WTC11 (cell line): ENCODE data around the gene OS9. TPM values are rescaled to one million over a fixed set of nuclear protein-coding genes. Genes with fewer than 3 reads are reported as not detected.

Experiments used
- ATAC-seq: fragments of 200-7000 bp; cut with Tn5 transposase; 2 replicates; pipeline ENCODE4 v1.10.0; 2021; ENCODE audit warnings: mild to moderate bottlenecking, moderate library complexity
- CTCF ChIA-PET: fragments of 300-600 bp; sonication (Branson Sonifier 250); formaldehyde crosslinking; loops from one replicate; lab custom pipeline; 2021; ENCODE audit warnings: antibody characterized with exemption; lab: Charles Lee
- POLR2A ChIA-PET: fragments of 350-600 bp; sonication (Branson Sonifier 250); formaldehyde crosslinking; loops from one replicate; lab custom pipeline; 2021; ENCODE audit warnings: antibody characterized with exemption; lab: Charles Lee
- DNase-seq: peaks from one replicate; pipeline ENCODE4 v3.0.0; 2021; ENCODE audit warnings: low spot score
- H3K27ac Mint-ChIP-seq: 2 replicates; pipeline ENCODE4 v1.8.0; 2021; ENCODE audit warnings: mixed read lengths
- H3K27me3 Mint-ChIP-seq: 2 replicates; pipeline ENCODE4 v1.8.0; 2021; ENCODE audit warnings: low read depth, mild to moderate bottlenecking, moderate library complexity, mixed read lengths
- H3K36me3 Mint-ChIP-seq: 2 replicates; pipeline ENCODE4 v1.8.0; 2021; ENCODE audit warnings: mixed read lengths
- H3K4me1 Mint-ChIP-seq: 2 replicates; pipeline ENCODE4 v1.8.0; 2022; ENCODE audit warnings: mixed read lengths
- H3K4me3 Mint-ChIP-seq: 2 replicates; pipeline ENCODE4 v1.8.0; 2021; ENCODE audit warnings: mild to moderate bottlenecking, moderate library complexity, mixed read lengths
- H3K9me3 Mint-ChIP-seq: 2 replicates; pipeline ENCODE4 v1.8.0; 2021; ENCODE audit warnings: mixed read lengths
- CREB1 ChIP-seq: sonication (generic); formaldehyde crosslinking; IDR thresholded peaks from 2 replicates; pipeline ENCODE4 v1.8.0; 2023; ENCODE audit warnings: mild to moderate bottlenecking, missing genetic modification reagents
- EMX1 ChIP-seq: fragments of 250-450 bp; sonication (Bioruptor Pico); IDR thresholded peaks from 2 replicates; pipeline ENCODE4 v1.8.0; 2021; ENCODE audit warnings: mild to moderate bottlenecking
- FOXK1 ChIP-seq: sonication (generic); formaldehyde crosslinking; IDR thresholded peaks from 2 replicates; pipeline ENCODE4 v1.8.0; 2022; ENCODE audit warnings: mild to moderate bottlenecking, moderate library complexity, missing genetic modification reagents
- RELA ChIP-seq: sonication (generic); formaldehyde crosslinking; IDR thresholded peaks from 2 replicates; pipeline ENCODE4 v1.8.1; 2022; ENCODE audit warnings: missing genetic modification reagents, mild to moderate bottlenecking, borderline replicate concordance
- SMAD4 ChIP-seq: sonication (generic); formaldehyde crosslinking; IDR thresholded peaks from 2 replicates; pipeline ENCODE4 v1.8.0; 2022; ENCODE audit warnings: mild to moderate bottlenecking, missing genetic modification reagents
- SP1 ChIP-seq: sonication (generic); formaldehyde crosslinking; conservative IDR thresholded peaks from 2 replicates; pipeline ENCODE4 v1.8.1; 2022; ENCODE audit warnings: missing genetic modification reagents
- TEAD1 ChIP-seq: sonication (generic); formaldehyde crosslinking; IDR thresholded peaks from 2 replicates; pipeline ENCODE4 v1.8.0; 2022; ENCODE audit warnings: mild to moderate bottlenecking, missing genetic modification reagents
- ZNF138 ChIP-seq: sonication (generic); formaldehyde crosslinking; conservative IDR thresholded peaks from 2 replicates; pipeline ENCODE4 v1.8.1; 2022; ENCODE audit warnings: mild to moderate bottlenecking, moderate library complexity, missing genetic modification reagents
- ZNF416 ChIP-seq: fragments of 250-450 bp; sonication (Bioruptor Pico); IDR thresholded peaks from 2 replicates; pipeline ENCODE4 v1.9.0; 2021; ENCODE audit warnings: mild to moderate bottlenecking, inconsistent platforms
- ZNF671 ChIP-seq: fragments of 250-450 bp; sonication (Bioruptor Pico); IDR thresholded peaks from 2 replicates; pipeline ENCODE4 v1.8.0; 2021; ENCODE audit warnings: mild to moderate bottlenecking
- total RNA-seq: library from RNA; stranded (reverse); gene quantifications from 3 replicates; pipeline ENCODE4 v1.2.3, GENCODE V29; 2021
- TF ChIP-seq, protein P1 (sequence below): sonication (generic); formaldehyde crosslinking; IDR thresholded peaks from 2 replicates; pipeline ENCODE4 v1.8.0; 2022; ENCODE audit warnings: missing genetic modification reagents
- TF ChIP-seq, protein P2 (sequence below): sonication (generic); formaldehyde crosslinking; IDR thresholded peaks from 2 replicates; pipeline ENCODE4 v1.8.1; 2023; ENCODE audit warnings: mild to moderate bottlenecking, missing genetic modification reagents, moderate library complexity
- TF ChIP-seq, protein P3 (sequence below): sonication (generic); formaldehyde crosslinking; IDR thresholded peaks from 2 replicates; pipeline ENCODE4 v1.8.1; 2022; ENCODE audit warnings: low read depth, mild to moderate bottlenecking, moderate library complexity, missing genetic modification reagents, borderline replicate concordance
- TF ChIP-seq, protein P4 (sequence below): sonication (generic); formaldehyde crosslinking; IDR thresholded peaks from 2 replicates; pipeline ENCODE4 v1.8.1; 2022; ENCODE audit warnings: missing genetic modification reagents, borderline replicate concordance
- TF ChIP-seq, protein P5 (sequence below): fragments of 250-450 bp; sonication (Bioruptor Pico); conservative IDR thresholded peaks from 2 replicates; pipeline ENCODE4 v1.9.0; 2021; ENCODE audit warnings: mild to moderate bottlenecking
- TF ChIP-seq, protein P6 (sequence below): sonication (generic); formaldehyde crosslinking; IDR thresholded peaks from 2 replicates; pipeline ENCODE4 v1.8.0; 2023; ENCODE audit warnings: mild to moderate bottlenecking, missing genetic modification reagents
- TF ChIP-seq, protein P7 (sequence below): sonication (generic); formaldehyde crosslinking; IDR thresholded peaks from 2 replicates; pipeline ENCODE4 v1.8.0; 2022; ENCODE audit warnings: mild to moderate bottlenecking, missing genetic modification reagents

The OS9 gene
- total RNA-seq, 1 experiment from 2014 or later, result 77.5 TPM

DNA sequence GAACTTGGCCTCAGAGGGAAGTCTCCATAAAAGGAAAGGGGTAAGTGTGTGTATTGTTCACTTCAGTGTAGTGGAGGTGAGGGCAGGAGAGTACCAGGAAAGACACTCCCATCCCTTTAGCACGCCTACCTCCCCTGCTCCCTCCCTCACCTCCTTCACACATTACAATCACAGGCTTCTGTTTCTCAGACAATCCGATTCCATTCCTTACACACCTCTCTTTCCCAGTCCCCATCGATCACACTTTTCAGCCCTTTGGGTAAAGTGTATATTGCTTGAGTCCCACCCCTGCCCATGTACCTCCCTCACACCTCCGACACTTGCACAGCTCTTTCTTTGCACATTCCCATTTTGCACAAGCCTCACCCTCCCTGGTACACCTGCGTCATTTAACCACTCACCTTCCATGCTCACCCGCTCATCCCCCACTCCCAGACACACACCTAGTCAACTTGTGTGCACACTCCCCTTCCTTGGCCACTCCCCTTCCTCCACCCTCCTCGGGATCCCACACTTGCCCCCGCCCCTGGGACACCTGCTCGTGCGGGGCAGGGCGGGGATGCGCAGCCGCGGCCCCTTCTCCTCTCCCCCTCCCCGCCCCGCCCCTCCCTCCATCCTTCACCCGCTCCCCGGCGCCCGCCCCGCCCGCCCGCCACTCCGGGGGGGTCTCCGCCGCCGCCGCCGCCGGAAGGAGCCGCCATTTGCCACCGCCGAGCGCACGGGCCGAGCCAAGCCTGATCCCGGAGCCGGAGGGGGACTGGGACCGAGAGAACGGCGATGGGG, 60.7 kb downstream of the OS9 start, which contains the start of gene MARCHF9 (continued):
- TF ChIP-seq, protein P1, sequence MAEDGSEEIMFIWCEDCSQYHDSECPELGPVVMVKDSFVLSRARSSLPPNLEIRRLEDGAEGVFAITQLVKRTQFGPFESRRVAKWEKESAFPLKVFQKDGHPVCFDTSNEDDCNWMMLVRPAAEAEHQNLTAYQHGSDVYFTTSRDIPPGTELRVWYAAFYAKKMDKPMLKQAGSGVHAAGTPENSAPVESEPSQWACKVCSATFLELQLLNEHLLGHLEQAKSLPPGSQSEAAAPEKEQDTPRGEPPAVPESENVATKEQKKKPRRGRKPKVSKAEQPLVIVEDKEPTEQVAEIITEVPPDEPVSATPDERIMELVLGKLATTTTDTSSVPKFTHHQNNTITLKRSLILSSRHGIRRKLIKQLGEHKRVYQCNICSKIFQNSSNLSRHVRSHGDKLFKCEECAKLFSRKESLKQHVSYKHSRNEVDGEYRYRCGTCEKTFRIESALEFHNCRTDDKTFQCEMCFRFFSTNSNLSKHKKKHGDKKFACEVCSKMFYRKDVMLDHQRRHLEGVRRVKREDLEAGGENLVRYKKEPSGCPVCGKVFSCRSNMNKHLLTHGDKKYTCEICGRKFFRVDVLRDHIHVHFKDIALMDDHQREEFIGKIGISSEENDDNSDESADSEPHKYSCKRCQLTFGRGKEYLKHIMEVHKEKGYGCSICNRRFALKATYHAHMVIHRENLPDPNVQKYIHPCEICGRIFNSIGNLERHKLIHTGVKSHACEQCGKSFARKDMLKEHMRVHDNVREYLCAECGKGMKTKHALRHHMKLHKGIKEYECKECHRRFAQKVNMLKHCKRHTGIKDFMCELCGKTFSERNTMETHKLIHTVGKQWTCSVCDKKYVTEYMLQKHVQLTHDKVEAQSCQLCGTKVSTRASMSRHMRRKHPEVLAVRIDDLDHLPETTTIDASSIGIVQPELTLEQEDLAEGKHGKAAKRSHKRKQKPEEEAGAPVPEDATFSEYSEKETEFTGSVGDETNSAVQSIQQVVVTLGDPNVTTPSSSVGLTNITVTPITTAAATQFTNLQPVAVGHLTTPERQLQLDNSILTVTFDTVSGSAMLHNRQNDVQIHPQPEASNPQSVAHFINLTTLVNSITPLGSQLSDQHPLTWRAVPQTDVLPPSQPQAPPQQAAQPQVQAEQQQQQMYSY (CRISPR knock-in tag), result peak; percentile 53
- TF ChIP-seq ZNF138 (CRISPR knock-in tag) (no peak), SP1 (peak; percentile 32; the same call in 1 of the 2 replicates)
- TF ChIP-seq, protein P2, sequence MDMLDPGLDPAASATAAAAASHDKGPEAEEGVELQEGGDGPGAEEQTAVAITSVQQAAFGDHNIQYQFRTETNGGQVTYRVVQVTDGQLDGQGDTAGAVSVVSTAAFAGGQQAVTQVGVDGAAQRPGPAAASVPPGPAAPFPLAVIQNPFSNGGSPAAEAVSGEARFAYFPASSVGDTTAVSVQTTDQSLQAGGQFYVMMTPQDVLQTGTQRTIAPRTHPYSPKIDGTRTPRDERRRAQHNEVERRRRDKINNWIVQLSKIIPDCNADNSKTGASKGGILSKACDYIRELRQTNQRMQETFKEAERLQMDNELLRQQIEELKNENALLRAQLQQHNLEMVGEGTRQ (CRISPR knock-in tag), result peak; percentile 45; the same call in 1 of the 2 replicates
- TF ChIP-seq, all 79 proteins: peak for 4

DNA sequence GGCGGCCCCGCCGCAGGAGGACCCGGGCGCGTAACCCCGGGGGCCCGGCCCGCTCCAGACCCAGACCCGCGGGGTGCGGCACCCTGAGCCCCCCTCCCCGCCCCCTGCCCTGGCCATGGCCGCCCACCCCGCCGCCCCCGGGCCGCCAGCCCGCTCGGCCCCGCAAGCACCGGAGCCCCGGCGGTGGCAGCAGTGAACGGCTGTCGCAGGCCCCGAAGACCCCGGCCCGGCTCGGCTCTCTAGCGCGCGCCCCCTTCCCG, 61.2 kb downstream of the OS9 start:
- peaks cover 68% of the 10 kb centered on the region for H3K27me3 Mint-ChIP-seq
- TF ChIP-seq, protein P3, sequence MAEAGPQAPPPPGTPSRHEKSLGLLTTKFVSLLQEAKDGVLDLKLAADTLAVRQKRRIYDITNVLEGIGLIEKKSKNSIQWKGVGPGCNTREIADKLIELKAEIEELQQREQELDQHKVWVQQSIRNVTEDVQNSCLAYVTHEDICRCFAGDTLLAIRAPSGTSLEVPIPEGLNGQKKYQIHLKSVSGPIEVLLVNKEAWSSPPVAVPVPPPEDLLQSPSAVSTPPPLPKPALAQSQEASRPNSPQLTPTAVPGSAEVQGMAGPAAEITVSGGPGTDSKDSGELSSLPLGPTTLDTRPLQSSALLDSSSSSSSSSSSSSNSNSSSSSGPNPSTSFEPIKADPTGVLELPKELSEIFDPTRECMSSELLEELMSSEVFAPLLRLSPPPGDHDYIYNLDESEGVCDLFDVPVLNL (CRISPR knock-in tag), result no peak
- TF ChIP-seq, protein P4, sequence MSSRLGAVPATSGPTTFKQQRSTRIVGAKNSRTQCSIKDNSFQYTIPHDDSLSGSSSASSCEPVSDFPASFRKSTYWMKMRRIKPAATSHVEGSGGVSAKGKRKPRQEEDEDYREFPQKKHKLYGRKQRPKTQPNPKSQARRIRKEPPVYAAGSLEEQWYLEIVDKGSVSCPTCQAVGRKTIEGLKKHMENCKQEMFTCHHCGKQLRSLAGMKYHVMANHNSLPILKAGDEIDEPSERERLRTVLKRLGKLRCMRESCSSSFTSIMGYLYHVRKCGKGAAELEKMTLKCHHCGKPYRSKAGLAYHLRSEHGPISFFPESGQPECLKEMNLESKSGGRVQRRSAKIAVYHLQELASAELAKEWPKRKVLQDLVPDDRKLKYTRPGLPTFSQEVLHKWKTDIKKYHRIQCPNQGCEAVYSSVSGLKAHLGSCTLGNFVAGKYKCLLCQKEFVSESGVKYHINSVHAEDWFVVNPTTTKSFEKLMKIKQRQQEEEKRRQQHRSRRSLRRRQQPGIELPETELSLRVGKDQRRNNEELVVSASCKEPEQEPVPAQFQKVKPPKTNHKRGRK, result no peak
- no peak for TF ChIP-seq CREB1
- TF ChIP-seq RELA (CRISPR knock-in tag), result no peak
- no peak for TF ChIP-seq EMX1 (CRISPR knock-in tag)
- no peak for TF ChIP-seq FOXK1 (CRISPR knock-in tag)
- no peak for TF ChIP-seq SMAD4 (CRISPR knock-in tag)
- TF ChIP-seq ZNF416, result no peak
- TF ChIP-seq TEAD1 (CRISPR knock-in tag), result no peak
- TF ChIP-seq, protein P5, sequence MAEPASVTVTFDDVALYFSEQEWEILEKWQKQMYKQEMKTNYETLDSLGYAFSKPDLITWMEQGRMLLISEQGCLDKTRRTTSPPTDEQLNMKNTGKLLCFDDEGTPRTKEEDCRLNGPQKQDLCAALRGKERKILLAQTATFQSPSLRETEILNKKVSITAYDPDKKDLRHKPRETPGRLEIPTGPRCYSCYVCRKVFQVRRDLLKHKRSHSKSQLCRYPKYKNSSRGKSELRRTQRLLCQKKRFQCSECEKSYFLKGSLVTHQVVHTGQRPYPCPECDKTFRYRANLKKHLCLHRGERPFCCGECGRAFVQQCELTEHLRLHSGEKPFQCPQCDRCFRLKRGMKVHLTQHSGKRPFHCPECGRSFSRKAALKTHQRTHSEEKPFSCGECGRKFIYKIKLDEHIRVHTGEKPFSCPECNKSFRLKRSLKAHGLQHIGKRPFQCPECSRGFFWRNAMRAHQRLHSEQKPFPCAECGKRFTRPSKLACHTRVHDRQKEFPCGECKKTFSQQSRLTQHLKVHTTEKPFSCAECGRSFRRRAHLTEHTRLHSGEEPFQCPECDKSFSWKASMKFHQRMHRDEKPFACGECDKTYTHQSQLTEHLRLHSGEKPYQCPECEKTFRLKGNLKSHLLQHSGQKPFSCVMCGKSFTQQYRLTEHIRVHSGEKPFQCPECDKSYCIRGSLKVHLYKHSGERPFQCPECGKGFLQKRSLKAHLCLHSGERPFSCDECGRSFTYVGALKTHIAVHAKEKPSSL (CRISPR knock-in tag), result no peak
- TF ChIP-seq, protein P6, sequence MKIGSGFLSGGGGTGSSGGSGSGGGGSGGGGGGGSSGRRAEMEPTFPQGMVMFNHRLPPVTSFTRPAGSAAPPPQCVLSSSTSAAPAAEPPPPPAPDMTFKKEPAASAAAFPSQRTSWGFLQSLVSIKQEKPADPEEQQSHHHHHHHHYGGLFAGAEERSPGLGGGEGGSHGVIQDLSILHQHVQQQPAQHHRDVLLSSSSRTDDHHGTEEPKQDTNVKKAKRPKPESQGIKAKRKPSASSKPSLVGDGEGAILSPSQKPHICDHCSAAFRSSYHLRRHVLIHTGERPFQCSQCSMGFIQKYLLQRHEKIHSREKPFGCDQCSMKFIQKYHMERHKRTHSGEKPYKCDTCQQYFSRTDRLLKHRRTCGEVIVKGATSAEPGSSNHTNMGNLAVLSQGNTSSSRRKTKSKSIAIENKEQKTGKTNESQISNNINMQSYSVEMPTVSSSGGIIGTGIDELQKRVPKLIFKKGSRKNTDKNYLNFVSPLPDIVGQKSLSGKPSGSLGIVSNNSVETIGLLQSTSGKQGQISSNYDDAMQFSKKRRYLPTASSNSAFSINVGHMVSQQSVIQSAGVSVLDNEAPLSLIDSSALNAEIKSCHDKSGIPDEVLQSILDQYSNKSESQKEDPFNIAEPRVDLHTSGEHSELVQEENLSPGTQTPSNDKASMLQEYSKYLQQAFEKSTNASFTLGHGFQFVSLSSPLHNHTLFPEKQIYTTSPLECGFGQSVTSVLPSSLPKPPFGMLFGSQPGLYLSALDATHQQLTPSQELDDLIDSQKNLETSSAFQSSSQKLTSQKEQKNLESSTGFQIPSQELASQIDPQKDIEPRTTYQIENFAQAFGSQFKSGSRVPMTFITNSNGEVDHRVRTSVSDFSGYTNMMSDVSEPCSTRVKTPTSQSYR (CRISPR knock-in tag), result no peak
- TF ChIP-seq ZNF671 (CRISPR knock-in tag), result no peak
- TF ChIP-seq, protein P7, sequence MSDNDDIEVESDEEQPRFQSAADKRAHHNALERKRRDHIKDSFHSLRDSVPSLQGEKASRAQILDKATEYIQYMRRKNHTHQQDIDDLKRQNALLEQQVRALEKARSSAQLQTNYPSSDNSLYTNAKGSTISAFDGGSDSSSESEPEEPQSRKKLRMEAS, result no peak
- ATAC-seq, result no peak
- H3K27ac Mint-ChIP-seq, result no peak overlapping the region
- CTCF ChIA-PET, result no interaction called here
- H3K36me3 Mint-ChIP-seq, result peaks cover 15% of the 10 kb centered on the region
- no peak overlapping the region for H3K4me3 Mint-ChIP-seq
- peaks cover 48% of the 10 kb centered on the region for H3K4me1 Mint-ChIP-seq
- POLR2A ChIA-PET, result no interaction called here
- H3K9me3 Mint-ChIP-seq, result no peaks in the 10 kb centered on the region
- no peak for DNase-seq
